CD14-positive monocyte (primary cell): ENCODE data around the gene UQCRHL. TPM values are rescaled to one million over a fixed set of nuclear protein-coding genes. Genes with fewer than 3 reads are reported as not detected.
A peak's percentile ranks its signal among the peaks of the same experiment; 100 is the strongest.

Experiments
- DNase-seq, 3 donors: peaks; one replicate each; pipeline ENCODE4 v3.0.0-alpha.2; 2011 to 2022
- H2AFZ ChIP-seq: 2 replicates; pipeline ENCODE4 v1.6.0; 2012; ENCODE audit warnings: mild to moderate bottlenecking, low read depth, low read length, inconsistent platforms; ENCODE audit not compliant: insufficient read depth, poor library complexity, severe bottlenecking
- H3K27ac ChIP-seq, 2 donors: 1 replicate in 1 of 2; 2 replicates in 1 of 2; pipeline ENCODE4 v1.5.1; 2012 to 2013; ENCODE audit warnings: low read length in 2 of 2, control low read depth in 1 of 2, inconsistent platforms in 1 of 2, low read depth in 1 of 2, mild to moderate bottlenecking in 1 of 2
- H3K27me3 ChIP-seq, 2 donors: one replicate each; pipeline versions ENCODE4 v1.6.0 to v1.6.1; 2011 to 2013; ENCODE audit warnings: low read length in 2 of 2; ENCODE audit not compliant: control insufficient read depth in 2 of 2, insufficient read depth in 2 of 2
- H3K36me3 ChIP-seq, 2 donors: replicated peaks in 1 of 2; 1 replicate in 1 of 2; 2 replicates in 1 of 2; pipeline versions ENCODE4 v1.5.1 to v1.6.1; 2012 to 2013; ENCODE audit warnings: low read length in 2 of 2, control low read depth in 1 of 2, inconsistent platforms in 1 of 2, mild to moderate bottlenecking in 1 of 2; ENCODE audit not compliant: insufficient read depth in 2 of 2, control insufficient read depth in 1 of 2
- H3K4me1 ChIP-seq, 2 donors: 1 replicate in 1 of 2; 2 replicates in 1 of 2; pipeline versions ENCODE4 v1.5.1 to v1.6.1; 2012 to 2013; ENCODE audit warnings: low read length in 2 of 2, control low read depth in 1 of 2, inconsistent platforms in 1 of 2, mild to moderate bottlenecking in 1 of 2, moderate library complexity in 1 of 2; ENCODE audit not compliant: insufficient read depth in 2 of 2, control insufficient read depth in 1 of 2
- H3K4me2 ChIP-seq: replicated peaks from 2 replicates; pipeline ENCODE3; 2012; ENCODE audit warnings: low read length, moderate library complexity, mild to moderate bottlenecking; ENCODE audit not compliant: poor library complexity, severe bottlenecking; ENCODE audit errors: extremely low read depth
- H3K4me3 ChIP-seq, 3 experiments: fragments of 200-600 bp in 1 of 3; sonication (generic) in 1 of 3; replicated peaks in 1 of 3; 1 replicate in 2 of 3; 2 replicates in 1 of 3; pipeline ENCODE4 v1.5.1; 2011 to 2013; ENCODE audit warnings: low read length in 3 of 3, mild to moderate bottlenecking in 3 of 3, control low read depth in 2 of 3, low read depth in 2 of 3, inconsistent platforms in 1 of 3, moderate library complexity in 1 of 3
- H3K79me2 ChIP-seq: 2 replicates; pipeline ENCODE4 v1.6.0; 2012; ENCODE audit warnings: mild to moderate bottlenecking, control low read depth, inconsistent platforms, low read length, moderate library complexity; ENCODE audit not compliant: insufficient read depth
- H3K9ac ChIP-seq: 2 replicates; pipeline ENCODE4 v1.6.0; 2017; ENCODE audit warnings: low read length, mild to moderate bottlenecking; ENCODE audit not compliant: insufficient read depth, poor library complexity, severe bottlenecking
- H3K9me3 ChIP-seq, 2 donors: replicated peaks in 1 of 2; 1 replicate in 1 of 2; 2 replicates in 1 of 2; pipeline versions ENCODE4 v1.5.1 to v1.6.1; 2012 to 2013; ENCODE audit warnings: low read length in 2 of 2, control low read depth in 1 of 2; ENCODE audit not compliant: control insufficient read depth in 1 of 2, insufficient read depth in 1 of 2
- H4K20me1 ChIP-seq: 2 replicates; pipeline ENCODE4 v1.6.0; 2012; ENCODE audit warnings: mild to moderate bottlenecking, low read length, control low read depth, moderate library complexity; ENCODE audit not compliant: insufficient read depth
- H3K27ac Mint-ChIP-seq, 7 donors: one replicate each; pipeline ENCODE4 v1.8.0; 2020; ENCODE audit warnings: mild to moderate bottlenecking in 7 of 7, mixed read lengths in 7 of 7, moderate library complexity in 6 of 7, inconsistent platforms in 2 of 7
- H3K27me3 Mint-ChIP-seq, 3 donors: one replicate each; pipeline ENCODE4 v1.8.0; 2021 to 2022; ENCODE audit warnings: low read depth in 3 of 3, mild to moderate bottlenecking in 3 of 3, mixed read lengths in 3 of 3, moderate library complexity in 3 of 3, inconsistent platforms in 1 of 3
- H3K36me3 Mint-ChIP-seq, 2 donors: one replicate each; pipeline ENCODE4 v1.8.0; 2020; ENCODE audit warnings: mixed read lengths in 2 of 2, inconsistent platforms in 1 of 2, mild to moderate bottlenecking in 1 of 2
- H3K4me1 Mint-ChIP-seq: one replicate; pipeline ENCODE4 v1.8.0; 2020; ENCODE audit warnings: mild to moderate bottlenecking, mixed read lengths
- H3K4me3 Mint-ChIP-seq, 2 donors: one replicate each; pipeline ENCODE4 v1.8.0; 2020; ENCODE audit warnings: mild to moderate bottlenecking in 2 of 2, mixed read lengths in 2 of 2, moderate library complexity in 1 of 2
- H3K9me3 Mint-ChIP-seq, 7 donors: one replicate each; pipeline ENCODE4 v1.8.0; 2020 to 2022; ENCODE audit warnings: mixed read lengths in 7 of 7, mild to moderate bottlenecking in 6 of 7, moderate library complexity in 6 of 7, inconsistent platforms in 2 of 7
- WGBS: methylation state at CpG from one replicate; pipeline ENCODE4 v1.1.5; 2013; ENCODE audit warnings: missing lambda C conversion rate; ENCODE audit not compliant: insufficient coverage; 5-methylcytosine and 5-hydroxymethylcytosine counted together
- intact Hi-C, 2 donors: fragments of 100-400 bp; cut with micrococcal nuclease; formaldehyde crosslinking; loops; one replicate each; pipeline versions ENCODE4 v1.15.0 to v1.15.1; 2023
- polyA plus RNA-seq, 3 donors: library from polyadenylated mRNA; depleted of rRNA in 1 of 3; unstranded in 2 of 3; stranded (reverse) in 1 of 3; fragments of 300-500 nt in 2 of 3; fragments of >200 nt in 1 of 3; fragmentation: Illumina TruSeq in 2 of 3; gene quantifications; 1 replicate in 2 of 3; 2 replicates in 1 of 3; pipeline ENCODE4 v1.2.3, GENCODE V29; 2012 to 2021
- TF ChIP-seq, protein P1 (sequence below): fragments of 200-600 bp; IDR thresholded peaks from one replicate; pipeline ENCODE4 v1.8.0; 2022; ENCODE audit warnings: antibody characterized with exemption, mild to moderate bottlenecking

Gene UQCRHL
- polyA plus RNA-seq, 3 donors = 1.0 to 1.3 (median 1.0) TPM

DNA sequence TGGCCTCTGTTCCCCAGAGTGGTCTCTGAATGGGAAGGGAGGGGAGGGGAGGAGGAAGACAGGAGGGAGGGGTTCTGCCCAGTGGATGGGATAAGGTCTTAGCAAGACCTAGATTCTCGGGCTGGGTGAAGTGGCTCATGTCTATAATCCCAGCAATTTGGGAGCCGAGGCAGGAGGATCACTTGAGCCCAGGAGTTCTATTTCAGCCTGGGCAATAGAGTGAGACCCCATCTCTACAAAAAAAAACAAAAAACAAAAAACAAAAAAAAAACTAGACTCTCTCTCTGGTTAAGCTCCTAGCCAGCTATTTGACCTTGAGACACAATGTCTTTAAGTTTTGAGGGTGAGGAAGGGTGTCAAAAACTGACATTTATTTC, 11.4 kb downstream of the UQCRHL start:
- no peaks in the 10 kb centered on the region for H3K79me2 ChIP-seq

DNA sequence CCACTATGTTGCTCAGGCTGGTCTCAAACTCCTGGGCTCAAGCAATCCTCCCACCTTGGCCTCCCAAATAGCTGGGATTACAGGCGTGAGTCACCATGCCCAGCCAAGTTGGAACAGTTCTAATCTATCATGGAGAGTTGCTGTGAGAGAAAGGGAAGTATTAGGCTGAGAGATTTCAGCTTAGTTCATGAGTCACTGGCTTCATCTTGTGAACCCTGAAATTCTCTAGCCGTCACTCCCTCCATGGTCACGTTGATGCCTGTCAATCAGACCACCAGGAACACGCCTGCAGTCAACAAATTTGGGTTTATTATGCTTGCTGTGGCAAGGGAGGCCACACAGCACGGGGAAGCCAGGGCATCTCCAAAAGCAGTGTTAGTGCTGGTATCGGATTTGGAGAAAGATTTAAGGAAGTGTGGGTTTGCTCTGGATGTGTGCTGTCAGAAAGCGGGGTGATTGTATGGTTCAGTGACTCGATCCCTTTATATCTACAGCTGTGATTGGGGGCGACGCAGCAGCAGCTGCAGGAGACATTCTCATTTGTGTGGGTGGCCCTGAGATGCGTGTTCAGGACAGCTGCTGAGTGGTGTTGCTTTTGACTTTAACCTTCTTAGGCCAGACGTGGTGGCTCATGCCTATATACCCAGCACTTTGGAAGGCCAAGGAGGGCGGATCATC, 18.7 kb downstream of the UQCRHL start:
- no peak overlapping the region for H3K9ac ChIP-seq
- no peak overlapping the region for H3K27ac ChIP-seq
- H4K20me1 ChIP-seq = no peaks in the 10 kb centered on the region
- H3K9me3 ChIP-seq = no peaks in the 10 kb centered on the region
- no peaks in the 10 kb centered on the region for H3K79me2 ChIP-seq
- 48% methylated on average over 7 of the region's 13 CpGs for WGBS
- Mint-ChIP-seq H3K9me3 (no peaks in the 10 kb centered on the region), H3K27me3 (peaks cover 1 to 14% (median 2%) of the 10 kb centered on the region in 3 donors), H3K4me1 (peaks cover 6% of the 10 kb centered on the region), H3K4me3 (peak overlapping the region; percentile 22 to 84), H3K27ac (peak overlapping the region in 6 of 7 donors; percentile 30 to 85 (median 58)), H3K36me3 (no peaks in the 10 kb centered on the region)
- no peaks in the 10 kb centered on the region for H3K36me3 ChIP-seq
- peak overlapping the region; percentile 49 for H3K4me2 ChIP-seq
- H3K4me1 ChIP-seq = peaks cover 0 to 4% of the 10 kb centered on the region in 2 donors
- peak overlapping the region; percentile 72 for H2AFZ ChIP-seq
- intact Hi-C loops = no loop called here
- H3K27me3 ChIP-seq = no peaks in the 10 kb centered on the region
- TF ChIP-seq, protein P1, sequence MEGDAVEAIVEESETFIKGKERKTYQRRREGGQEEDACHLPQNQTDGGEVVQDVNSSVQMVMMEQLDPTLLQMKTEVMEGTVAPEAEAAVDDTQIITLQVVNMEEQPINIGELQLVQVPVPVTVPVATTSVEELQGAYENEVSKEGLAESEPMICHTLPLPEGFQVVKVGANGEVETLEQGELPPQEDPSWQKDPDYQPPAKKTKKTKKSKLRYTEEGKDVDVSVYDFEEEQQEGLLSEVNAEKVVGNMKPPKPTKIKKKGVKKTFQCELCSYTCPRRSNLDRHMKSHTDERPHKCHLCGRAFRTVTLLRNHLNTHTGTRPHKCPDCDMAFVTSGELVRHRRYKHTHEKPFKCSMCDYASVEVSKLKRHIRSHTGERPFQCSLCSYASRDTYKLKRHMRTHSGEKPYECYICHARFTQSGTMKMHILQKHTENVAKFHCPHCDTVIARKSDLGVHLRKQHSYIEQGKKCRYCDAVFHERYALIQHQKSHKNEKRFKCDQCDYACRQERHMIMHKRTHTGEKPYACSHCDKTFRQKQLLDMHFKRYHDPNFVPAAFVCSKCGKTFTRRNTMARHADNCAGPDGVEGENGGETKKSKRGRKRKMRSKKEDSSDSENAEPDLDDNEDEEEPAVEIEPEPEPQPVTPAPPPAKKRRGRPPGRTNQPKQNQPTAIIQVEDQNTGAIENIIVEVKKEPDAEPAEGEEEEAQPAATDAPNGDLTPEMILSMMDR = no peak
- peak overlapping the region in 1 of 3 experiments; percentile 19 for H3K4me3 ChIP-seq
- DNase-seq = peak; percentile 61 to 86 (median 67)

More for the DNA sequence above, 11.4 kb downstream of the UQCRHL start:
- Histone ChIP-seq H4K20me1 (no peaks in the 10 kb centered on the region), H3K27ac (no peak overlapping the region), H3K9me3 (no peaks in the 10 kb centered on the region), H3K4me3 (no peak overlapping the region), H3K9ac (no peak overlapping the region), H3K27me3 (no peaks in the 10 kb centered on the region), H3K4me1 (no peaks in the 10 kb centered on the region), H3K36me3 (no peaks in the 10 kb centered on the region), H2AFZ (no peak overlapping the region), H3K4me2 (no peak overlapping the region)
- WGBS = no CpG with 5 or more reads among the region's 2 CpGs
- Mint-ChIP-seq H3K4me1 (peaks cover 2% of the 10 kb centered on the region), H3K27me3 (peaks cover 11 to 30% (median 13%) of the 10 kb centered on the region in 3 donors), H3K9me3 (no peaks in the 10 kb centered on the region), H3K4me3 (no peak overlapping the region), H3K36me3 (no peaks in the 10 kb centered on the region), H3K27ac (peak overlapping the region in 1 of 7 donors; percentile 57)
- intact Hi-C loops = loop anchor here in 1 of 2 donors (10.0 kb wide), 1 partner anchor 259 kb away; no protein-coding TSS in a partner anchor
- no peak for DNase-seq
- TF ChIP-seq, protein P1 = no peak
